GM12865 (cell line): ENCODE measurements around the gene PAPPA2.

ENCODE experiments used
- DNase-seq: peaks from one replicate; pipeline ENCODE4 v3.0.0; 2010; ENCODE audit warnings: low read depth
- H3K4me3 ChIP-seq: 2 replicates; pipeline ENCODE4 v1.5.1; 2011; ENCODE audit warnings: mild to moderate bottlenecking, low read depth, low read length, control low read depth
- CTCF ChIP-seq: IDR thresholded peaks from 2 replicates; pipeline ENCODE4 v1.5.1; 2011; ENCODE audit warnings: low read length, control low read depth, low read depth, inconsistent platforms; ENCODE audit not compliant: insufficient read depth; ENCODE audit errors: missing control alignments

The PAPPA2 gene

GRCh38 chr1:176767714-176768136 lies 304.8 kb downstream of the PAPPA2 start:
- no peak for TF ChIP-seq CTCF

GRCh38 chr1:176768532-176768931 lies 305.6 kb downstream of the PAPPA2 start:
- no peak for DNase-seq
- no peak for TF ChIP-seq CTCF
- H3K4me3 ChIP-seq: no peak overlapping the region

More at GRCh38 chr1:176767714-176768136, 304.8 kb downstream of the PAPPA2 start:
- H3K4me3 ChIP-seq: no peak overlapping the region
- DNase-seq: no peak

GRCh38 chr1:176770066-176770465 lies 307.1 kb downstream of the PAPPA2 start:
- no peak for TF ChIP-seq CTCF
- H3K4me3 ChIP-seq: no peak overlapping the region
- no peak for DNase-seq

GRCh38 chr1:176773038-176773437 lies 310.1 kb downstream of the PAPPA2 start:
- TF ChIP-seq CTCF: no peak

GRCh38 chr1:176774224-176774623 lies 311.2 kb downstream of the PAPPA2 start:
- no peak for TF ChIP-seq CTCF
- no peak overlapping the region for H3K4me3 ChIP-seq
- no peak for DNase-seq

More at GRCh38 chr1:176773038-176773437, 310.1 kb downstream of the PAPPA2 start:
- no peak overlapping the region for H3K4me3 ChIP-seq
- DNase-seq: no peak

- H3K4me3 ChIP-seq: no peak overlapping the region
- no peak for DNase-seq
- no peak for TF ChIP-seq CTCF
These were observed 312.4 kb downstream of the PAPPA2 start for GRCh38 chr1:176775378-176775777.

GRCh38 chr1:176775996-176776395 lies 313.0 kb downstream of the PAPPA2 start:
- no peak for TF ChIP-seq CTCF
- no peak for DNase-seq
- no peak overlapping the region for H3K4me3 ChIP-seq
